ENCODE data around the gene TPX2. TPM values are rescaled to one million over a fixed set of nuclear protein-coding genes. Genes with fewer than 3 reads are reported as not detected.

Gene TPX2
- total and polyA plus RNA-seq, 7 donors, result 0.63 to 8.5 (median 2.2) TPM

DNA sequence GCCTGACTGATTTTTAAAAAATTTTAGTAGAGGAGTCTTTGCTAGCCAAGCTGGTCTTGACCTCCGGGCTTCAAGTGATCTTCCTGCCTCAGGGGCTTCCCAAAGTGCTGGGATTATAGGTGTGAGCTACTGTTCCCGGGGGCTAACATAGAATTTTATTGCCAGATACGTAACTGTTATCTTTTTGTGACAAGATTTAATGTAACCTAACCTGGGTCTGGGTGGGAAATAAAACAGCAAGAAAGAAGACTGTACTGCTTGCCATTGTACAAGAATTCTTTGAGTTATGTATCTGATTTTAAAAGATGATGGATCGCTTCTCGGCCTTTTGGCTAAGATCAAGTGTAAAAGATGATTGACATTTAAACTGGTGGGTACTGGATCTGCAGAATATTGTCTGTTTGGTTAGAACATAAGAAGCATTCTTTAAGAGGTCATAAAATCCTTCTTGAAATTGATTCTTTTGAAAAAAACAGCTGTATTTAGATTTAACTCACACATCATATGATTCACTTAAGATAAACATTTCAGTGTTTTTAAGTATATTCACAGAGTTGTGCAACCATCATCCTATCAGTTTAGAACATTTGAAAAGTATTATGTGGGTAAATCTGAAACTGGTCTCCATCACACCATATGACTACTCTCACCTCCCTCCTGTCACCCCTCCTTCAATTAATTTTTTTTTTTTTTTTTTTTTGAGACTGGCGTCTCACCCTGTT is 21.6 kb downstream of the TPX2 start:
- TF ChIP-seq, protein P1, sequence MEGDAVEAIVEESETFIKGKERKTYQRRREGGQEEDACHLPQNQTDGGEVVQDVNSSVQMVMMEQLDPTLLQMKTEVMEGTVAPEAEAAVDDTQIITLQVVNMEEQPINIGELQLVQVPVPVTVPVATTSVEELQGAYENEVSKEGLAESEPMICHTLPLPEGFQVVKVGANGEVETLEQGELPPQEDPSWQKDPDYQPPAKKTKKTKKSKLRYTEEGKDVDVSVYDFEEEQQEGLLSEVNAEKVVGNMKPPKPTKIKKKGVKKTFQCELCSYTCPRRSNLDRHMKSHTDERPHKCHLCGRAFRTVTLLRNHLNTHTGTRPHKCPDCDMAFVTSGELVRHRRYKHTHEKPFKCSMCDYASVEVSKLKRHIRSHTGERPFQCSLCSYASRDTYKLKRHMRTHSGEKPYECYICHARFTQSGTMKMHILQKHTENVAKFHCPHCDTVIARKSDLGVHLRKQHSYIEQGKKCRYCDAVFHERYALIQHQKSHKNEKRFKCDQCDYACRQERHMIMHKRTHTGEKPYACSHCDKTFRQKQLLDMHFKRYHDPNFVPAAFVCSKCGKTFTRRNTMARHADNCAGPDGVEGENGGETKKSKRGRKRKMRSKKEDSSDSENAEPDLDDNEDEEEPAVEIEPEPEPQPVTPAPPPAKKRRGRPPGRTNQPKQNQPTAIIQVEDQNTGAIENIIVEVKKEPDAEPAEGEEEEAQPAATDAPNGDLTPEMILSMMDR (IDR thresholded peaks at IDR 0.05), result no peak
- no peaks in the 10 kb centered on the region for H3K9me3 ChIP-seq
- no peaks in the 10 kb centered on the region for H3K4me1 ChIP-seq
- intact Hi-C loops (cut with DNase I), result no loop called here
- H3K27me3 ChIP-seq (ENCODE audit: insufficient read depth in 3 of 3, low read length in 2 of 3), result no peaks in the 10 kb centered on the region
- no peak overlapping the region for H3K27ac ChIP-seq
- no peaks in the 10 kb centered on the region for H3K36me3 ChIP-seq (ENCODE audit: insufficient read depth in 1 of 2, low read depth in 1 of 2)
- H3K4me3 ChIP-seq, result no peak overlapping the region
- WGBS, 3 donors, result 96 to 98% (median 97%) methylated on average over 6 of the region's 6 CpGs
- DNase-seq, result no peak
- ATAC-seq, result no peak

DNA sequence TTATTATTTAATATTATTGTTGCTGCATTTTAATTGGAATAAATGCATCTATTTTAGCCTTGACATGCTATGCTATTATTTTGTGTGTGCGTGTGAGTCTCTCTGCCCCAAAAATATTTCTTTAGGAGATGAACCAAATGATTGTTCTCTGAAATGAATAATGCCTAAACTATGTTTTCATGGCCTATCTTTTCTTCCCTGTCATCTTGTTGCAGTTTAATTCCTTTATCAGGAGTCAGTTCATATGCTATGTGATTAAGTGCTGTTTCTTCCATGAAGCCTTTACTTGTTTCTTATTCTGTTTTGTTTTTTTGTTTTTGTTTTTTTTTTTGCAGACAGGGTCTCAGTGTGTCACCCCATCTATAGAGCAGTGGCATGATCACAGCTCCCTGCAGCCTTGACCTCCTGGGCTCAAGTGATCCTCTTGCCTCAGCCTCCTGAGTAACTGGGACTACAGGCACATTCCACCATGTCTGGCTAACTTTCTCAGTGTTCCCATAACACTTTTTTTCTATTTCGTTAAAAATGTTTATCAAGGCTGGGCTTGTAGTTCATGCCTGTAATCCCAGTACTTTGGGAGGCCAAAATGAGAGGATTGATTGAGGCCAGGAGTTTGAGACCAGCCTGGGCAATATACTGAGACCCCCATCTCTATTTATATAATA is 25.7 kb downstream of the TPX2 start:
- intact Hi-C loops (cut with DNase I), result no loop called here
- DNase-seq, result no peak
- no peaks in the 10 kb centered on the region for H3K36me3 ChIP-seq (ENCODE audit: insufficient read depth in 1 of 2, low read depth in 1 of 2)
- H3K27ac ChIP-seq, result no peak overlapping the region
- no peaks in the 10 kb centered on the region for H3K27me3 ChIP-seq (ENCODE audit: insufficient read depth in 3 of 3, low read length in 2 of 3)
- no peak overlapping the region for H3K4me3 ChIP-seq
- no peaks in the 10 kb centered on the region for H3K4me1 ChIP-seq
- H3K9me3 ChIP-seq, result no peaks in the 10 kb centered on the region
- TF ChIP-seq, protein P1 (IDR thresholded peaks at IDR 0.05), result no peak
- no peak for ATAC-seq
- WGBS, 3 donors, result 93 to 99% (median 96%) methylated on average over 2 of the region's 2 CpGs

DNA sequence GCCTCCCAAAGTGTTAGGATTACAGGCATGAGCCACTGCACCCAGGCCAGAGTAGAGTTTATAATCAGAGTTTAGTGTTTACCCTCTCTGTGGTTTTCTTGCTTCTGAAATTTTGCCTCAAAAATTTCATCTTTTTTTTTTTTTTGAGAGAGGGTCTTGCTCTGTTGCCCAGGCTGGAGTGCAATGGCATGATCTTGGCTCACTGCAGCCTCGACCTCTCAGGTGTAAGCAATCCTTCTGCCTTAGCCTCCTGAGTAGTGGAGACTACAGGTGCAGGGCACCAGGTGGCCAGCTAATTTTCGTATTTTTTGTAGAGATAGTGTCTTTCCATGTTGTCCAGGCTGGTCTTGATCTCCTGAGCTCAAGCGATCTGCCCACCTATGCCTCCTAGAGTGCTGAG is 28.7 kb downstream of the TPX2 start:
- DNase-seq (no peak), ATAC-seq (no peak)
- Histone ChIP-seq H3K36me3 (ENCODE audit: insufficient read depth in 1 of 2, low read depth in 1 of 2) (no peaks in the 10 kb centered on the region), H3K4me3 (no peak overlapping the region), H3K4me1 (no peaks in the 10 kb centered on the region), H3K9me3 (no peaks in the 10 kb centered on the region), H3K27me3 (ENCODE audit: insufficient read depth in 3 of 3, low read length in 2 of 3) (no peaks in the 10 kb centered on the region), H3K27ac (no peak overlapping the region)
- intact Hi-C loops (cut with DNase I), result no loop called here
- TF ChIP-seq, protein P1 (IDR thresholded peaks at IDR 0.05), result no peak
- 96 to 98% (median 97%) methylated on average over 3 of the region's 3 CpGs for WGBS, 3 donors

DNA sequence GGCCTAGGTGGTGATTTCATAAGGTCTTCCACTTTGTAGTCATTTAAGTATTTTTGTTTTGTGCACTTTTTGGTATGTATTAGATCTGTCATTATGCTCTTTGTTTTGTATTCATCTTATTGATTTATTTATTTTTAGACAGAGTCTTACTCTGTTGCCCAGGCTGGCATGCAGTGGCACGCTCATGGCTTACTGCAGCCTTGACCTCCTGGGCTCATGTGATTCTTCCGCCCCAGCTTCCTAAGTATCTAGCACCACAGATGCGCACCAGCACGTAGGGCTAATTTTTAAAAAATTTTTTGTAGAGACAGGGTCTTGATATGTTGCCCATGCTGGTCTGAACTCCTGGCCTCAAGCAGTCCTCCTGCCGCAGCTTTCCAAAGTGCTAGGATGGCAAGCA is 30.6 kb downstream of the TPX2 start:
- intact Hi-C loops (cut with DNase I), result no loop called here
- Histone ChIP-seq H3K9me3 (no peaks in the 10 kb centered on the region), H3K36me3 (ENCODE audit: insufficient read depth in 1 of 2, low read depth in 1 of 2) (no peaks in the 10 kb centered on the region), H3K4me3 (no peak overlapping the region), H3K27me3 (ENCODE audit: insufficient read depth in 3 of 3, low read length in 2 of 3) (no peaks in the 10 kb centered on the region), H3K27ac (no peak overlapping the region), H3K4me1 (no peaks in the 10 kb centered on the region)
- TF ChIP-seq, protein P1 (IDR thresholded peaks at IDR 0.05), result no peak
- WGBS, 3 donors, result 77 to 90% (median 84%) methylated on average over 5 of the region's 5 CpGs
- no peak for DNase-seq
- ATAC-seq, result no peak
